ENCODE data around the gene FNIP1.

- TF ChIP-seq, protein P1, sequence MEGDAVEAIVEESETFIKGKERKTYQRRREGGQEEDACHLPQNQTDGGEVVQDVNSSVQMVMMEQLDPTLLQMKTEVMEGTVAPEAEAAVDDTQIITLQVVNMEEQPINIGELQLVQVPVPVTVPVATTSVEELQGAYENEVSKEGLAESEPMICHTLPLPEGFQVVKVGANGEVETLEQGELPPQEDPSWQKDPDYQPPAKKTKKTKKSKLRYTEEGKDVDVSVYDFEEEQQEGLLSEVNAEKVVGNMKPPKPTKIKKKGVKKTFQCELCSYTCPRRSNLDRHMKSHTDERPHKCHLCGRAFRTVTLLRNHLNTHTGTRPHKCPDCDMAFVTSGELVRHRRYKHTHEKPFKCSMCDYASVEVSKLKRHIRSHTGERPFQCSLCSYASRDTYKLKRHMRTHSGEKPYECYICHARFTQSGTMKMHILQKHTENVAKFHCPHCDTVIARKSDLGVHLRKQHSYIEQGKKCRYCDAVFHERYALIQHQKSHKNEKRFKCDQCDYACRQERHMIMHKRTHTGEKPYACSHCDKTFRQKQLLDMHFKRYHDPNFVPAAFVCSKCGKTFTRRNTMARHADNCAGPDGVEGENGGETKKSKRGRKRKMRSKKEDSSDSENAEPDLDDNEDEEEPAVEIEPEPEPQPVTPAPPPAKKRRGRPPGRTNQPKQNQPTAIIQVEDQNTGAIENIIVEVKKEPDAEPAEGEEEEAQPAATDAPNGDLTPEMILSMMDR (optimal IDR thresholded peaks at IDR 0.05 in 1 of 3, IDR thresholded peaks at IDR 0.05 in 1 of 3, conservative IDR thresholded peaks at IDR 0.05 in 1 of 3; ENCODE audit: extremely low read depth in 1 of 3, insufficient read depth in 2 of 3, low read length in 3 of 3), result no peak
- TF ChIP-seq EZH2 (IDR thresholded peaks at IDR 0.05; ENCODE audit: low read length), result no peak
Observed at GRCh38 chr5:131790550-131790949, 6.3 kb downstream of the FNIP1 start.

All from keratinocyte (primary cell).